ENCODE results near the gene BRD3OS. TPM values are rescaled to one million over a fixed set of nuclear protein-coding genes. Genes with fewer than 3 reads are reported as not detected.

BRD3OS gene
- total RNA-seq, 1 donor from 2014 or later: 20.2 TPM

DNA sequence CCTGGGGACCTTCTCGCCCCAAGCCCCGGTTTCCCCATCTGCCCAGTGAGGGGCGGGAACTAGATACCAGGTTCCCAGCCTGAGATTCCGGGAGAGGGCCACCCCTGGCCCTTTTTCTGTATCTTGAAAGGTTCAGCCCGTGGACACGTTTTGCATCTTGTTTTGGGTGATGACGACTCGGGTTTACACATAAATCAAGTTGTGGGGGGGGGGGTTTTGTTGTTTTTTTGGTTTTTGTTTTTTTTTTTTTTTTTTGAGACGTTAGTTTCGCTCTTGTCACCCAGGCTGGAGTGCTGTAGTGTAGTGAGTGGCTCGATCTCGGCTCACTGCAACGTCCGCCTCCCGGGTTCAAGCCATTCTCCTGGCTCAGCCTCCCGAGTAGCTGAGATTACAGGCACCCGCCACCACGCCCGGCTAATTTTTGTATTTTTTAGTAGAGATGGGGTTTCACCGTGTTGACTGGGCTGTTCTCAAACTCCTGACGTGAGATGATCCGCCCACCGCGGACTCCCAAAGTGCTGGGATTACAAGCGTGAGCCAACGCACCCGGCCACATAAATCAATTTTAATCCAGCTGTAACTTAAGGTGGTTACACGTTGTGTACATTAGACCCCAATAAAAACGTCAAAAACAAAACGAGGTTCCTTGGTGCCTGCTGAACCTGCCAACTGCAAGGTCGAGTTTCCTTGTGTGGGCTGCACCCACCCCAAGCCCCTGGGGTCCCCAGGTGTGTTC is 43.6 kb downstream of the BRD3OS start:
- H3K9ac ChIP-seq (ENCODE audit: low read length): peak overlapping the region; percentile 84
- peak overlapping the region; percentile 96 for H2AFZ ChIP-seq (ENCODE audit: low read depth, low read length)
- Mint-ChIP-seq H3K36me3 (ENCODE audit: low read depth, unreplicated experiment) (no peaks in the 10 kb centered on the region), H3K27ac (ENCODE audit: unreplicated experiment) (no peak overlapping the region), H3K9me3 (ENCODE audit: unreplicated experiment) (peaks cover 2% of the 10 kb centered on the region), H3K27me3 (ENCODE audit: low read depth, unreplicated experiment) (peaks cover 25% of the 10 kb centered on the region), H3K4me1 (ENCODE audit: low read depth, unreplicated experiment) (peaks cover 10% of the 10 kb centered on the region), H3K4me3 (ENCODE audit: unreplicated experiment) (peak overlapping the region; percentile 81)
- FAIRE-seq: no peak
- TF ChIP-seq, protein P1, sequence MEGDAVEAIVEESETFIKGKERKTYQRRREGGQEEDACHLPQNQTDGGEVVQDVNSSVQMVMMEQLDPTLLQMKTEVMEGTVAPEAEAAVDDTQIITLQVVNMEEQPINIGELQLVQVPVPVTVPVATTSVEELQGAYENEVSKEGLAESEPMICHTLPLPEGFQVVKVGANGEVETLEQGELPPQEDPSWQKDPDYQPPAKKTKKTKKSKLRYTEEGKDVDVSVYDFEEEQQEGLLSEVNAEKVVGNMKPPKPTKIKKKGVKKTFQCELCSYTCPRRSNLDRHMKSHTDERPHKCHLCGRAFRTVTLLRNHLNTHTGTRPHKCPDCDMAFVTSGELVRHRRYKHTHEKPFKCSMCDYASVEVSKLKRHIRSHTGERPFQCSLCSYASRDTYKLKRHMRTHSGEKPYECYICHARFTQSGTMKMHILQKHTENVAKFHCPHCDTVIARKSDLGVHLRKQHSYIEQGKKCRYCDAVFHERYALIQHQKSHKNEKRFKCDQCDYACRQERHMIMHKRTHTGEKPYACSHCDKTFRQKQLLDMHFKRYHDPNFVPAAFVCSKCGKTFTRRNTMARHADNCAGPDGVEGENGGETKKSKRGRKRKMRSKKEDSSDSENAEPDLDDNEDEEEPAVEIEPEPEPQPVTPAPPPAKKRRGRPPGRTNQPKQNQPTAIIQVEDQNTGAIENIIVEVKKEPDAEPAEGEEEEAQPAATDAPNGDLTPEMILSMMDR (IDR thresholded peaks at IDR 0.05; ENCODE audit: insufficient read depth, low read depth, low read length): no peak
- no peak for TF ChIP-seq EZH2 (IDR thresholded peaks at IDR 0.05; ENCODE audit: insufficient read depth, low read length)
- peaks cover 19% of the 10 kb centered on the region for H3K27me3 ChIP-seq (ENCODE audit: insufficient read depth, low read length)
- H4K20me1 ChIP-seq (ENCODE audit: insufficient read depth, low read length): peaks cover 31% of the 10 kb centered on the region
- peaks cover 35% of the 10 kb centered on the region for H3K79me2 ChIP-seq (ENCODE audit: insufficient read depth, low read length)
- no peak for DNase-seq (ENCODE audit: low read depth)
- peak overlapping the region; percentile 74 for H3K4me3 ChIP-seq (ENCODE audit: insufficient read depth, low read depth, low read length)
- H3K4me1 ChIP-seq (ENCODE audit: insufficient read depth, low read length): peaks cover 13% of the 10 kb centered on the region
- H3K9me3 ChIP-seq (ENCODE audit: insufficient read depth, low read depth, low read length): no peaks in the 10 kb centered on the region
- H3K4me2 ChIP-seq (ENCODE audit: low read length): peak overlapping the region; percentile 98
- no peaks in the 10 kb centered on the region for H3K36me3 ChIP-seq (ENCODE audit: insufficient read depth, low read length)
- no peak overlapping the region for H3K27ac ChIP-seq (ENCODE audit: low read depth, low read length)

DNA sequence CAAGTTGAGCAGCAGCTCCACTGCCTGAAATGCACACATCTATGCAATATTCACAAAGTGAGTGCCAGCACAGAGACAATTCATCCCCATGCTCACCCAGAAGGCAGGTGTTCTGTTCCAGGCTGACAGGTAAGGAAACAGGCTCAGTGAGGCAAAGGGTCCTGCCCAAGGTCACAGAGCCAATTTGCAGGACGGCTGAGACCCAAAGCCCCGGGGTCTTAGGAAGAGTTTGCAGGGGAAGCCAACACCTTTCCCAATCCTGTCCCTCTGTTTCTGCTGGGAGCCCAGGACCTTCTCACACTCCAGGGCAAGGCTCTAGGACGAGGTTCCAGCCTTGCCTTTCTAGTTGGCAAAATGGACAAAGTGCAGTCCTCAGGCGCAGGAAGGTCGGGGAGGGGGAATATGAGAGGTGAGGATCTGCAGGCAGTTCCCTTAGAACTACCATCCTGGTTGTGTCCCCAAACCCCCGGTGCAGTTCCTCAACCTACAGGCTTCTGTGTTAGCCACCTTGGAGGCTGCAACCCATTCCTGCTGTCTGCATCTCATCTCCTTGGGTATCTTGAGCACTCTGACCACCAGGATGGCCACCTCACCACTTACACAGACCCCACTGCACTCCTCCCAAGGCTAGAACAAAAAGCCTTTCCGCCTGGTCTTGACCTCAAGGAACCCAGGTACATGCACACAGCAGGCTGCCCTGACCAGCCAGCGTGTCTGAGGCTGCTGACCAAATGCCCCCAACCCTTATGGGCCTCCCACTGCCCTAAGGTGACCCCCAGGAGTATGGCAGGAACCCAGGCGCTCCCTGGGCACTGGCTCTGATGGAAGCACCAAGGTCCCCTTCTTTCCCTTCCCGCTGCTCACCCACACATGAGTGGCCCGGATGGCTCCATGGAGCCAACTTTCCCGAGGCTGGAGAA is 44.5 kb downstream of the BRD3OS start:
- FAIRE-seq (no peak), DNase-seq (ENCODE audit: low read depth) (no peak)
- no peak overlapping the region for H3K27ac ChIP-seq (ENCODE audit: low read depth, low read length)
- H3K4me2 ChIP-seq (ENCODE audit: low read length): no peak overlapping the region
- peaks cover 8% of the 10 kb centered on the region for H3K9me3 Mint-ChIP-seq (ENCODE audit: unreplicated experiment)
- H3K36me3 Mint-ChIP-seq (ENCODE audit: low read depth, unreplicated experiment): peaks cover 2% of the 10 kb centered on the region
- H3K79me2 ChIP-seq (ENCODE audit: insufficient read depth, low read length): peaks cover 27% of the 10 kb centered on the region
- peaks cover 23% of the 10 kb centered on the region for H4K20me1 ChIP-seq (ENCODE audit: insufficient read depth, low read length)
- no peaks in the 10 kb centered on the region for H3K36me3 ChIP-seq (ENCODE audit: insufficient read depth, low read length)
- peak overlapping the region; percentile 81 for H3K4me3 Mint-ChIP-seq (ENCODE audit: unreplicated experiment)
- peaks cover 29% of the 10 kb centered on the region for H3K27me3 Mint-ChIP-seq (ENCODE audit: low read depth, unreplicated experiment)
- no peak overlapping the region for H2AFZ ChIP-seq (ENCODE audit: low read depth, low read length)
- peaks cover 19% of the 10 kb centered on the region for H3K27me3 ChIP-seq (ENCODE audit: insufficient read depth, low read length)
- H3K27ac Mint-ChIP-seq (ENCODE audit: unreplicated experiment): no peak overlapping the region
- TF ChIP-seq, protein P1 (IDR thresholded peaks at IDR 0.05; ENCODE audit: insufficient read depth, low read depth, low read length): no peak
- TF ChIP-seq EZH2 (IDR thresholded peaks at IDR 0.05; ENCODE audit: insufficient read depth, low read length): no peak
- peaks cover 13% of the 10 kb centered on the region for H3K4me1 ChIP-seq (ENCODE audit: insufficient read depth, low read length)
- H3K9ac ChIP-seq (ENCODE audit: low read length): no peak overlapping the region
- H3K9me3 ChIP-seq (ENCODE audit: insufficient read depth, low read depth, low read length): no peaks in the 10 kb centered on the region
- H3K4me3 ChIP-seq (ENCODE audit: insufficient read depth, low read depth, low read length): no peak overlapping the region
- peaks cover 10% of the 10 kb centered on the region for H3K4me1 Mint-ChIP-seq (ENCODE audit: low read depth, unreplicated experiment)

Data from astrocyte (in vitro differentiated cells and primary cell).